IMR-90 (cell line): Measurements from ENCODE around the gene FAM81A. TPM values are rescaled to one million over a fixed set of nuclear protein-coding genes. Genes with fewer than 3 reads are reported as not detected.

Experiments used
- ATAC-seq: fragments of 200-7000 bp; cut with Tn5 transposase; 2 replicates; pipeline ENCODE4 v1.9.1; 2020; ENCODE audit warnings: low read depth, mild to moderate bottlenecking, moderate library complexity
- BruUV-seq: library from RNA; stranded (reverse); fragments of 400-500 nt; replicated peaks from 2 replicates; lab custom pipeline; 2021; lab: Mats Ljungman, UMichigan
- CTCF ChIA-PET: fragments of 300-600 bp; formaldehyde crosslinking; extraction: SDS; loops from one replicate; lab custom pipeline; 2021; ENCODE audit warnings: antibody characterized with exemption; lab: Yijun Ruan, JAX
- POLR2A ChIA-PET: fragments of 300-600 bp; sonication (Branson Sonifier 250); formaldehyde crosslinking; loops from one replicate; lab custom pipeline; 2022; ENCODE audit warnings: antibody characterized with exemption; ENCODE audit not compliant: unreplicated experiment; lab: Charles Lee
- DNase-seq: peaks from one replicate; pipeline ENCODE4 v3.0.0; 2013
- H2AFZ ChIP-seq: replicated peaks from 2 replicates; pipeline ENCODE3; 2013; ENCODE audit warnings: low read length, mild to moderate bottlenecking; ENCODE audit not compliant: poor library complexity
- H2AK5ac ChIP-seq: 2 replicates; pipeline ENCODE4 v1.6.1; 2013; ENCODE audit warnings: low read depth, low read length, inconsistent platforms
- H2AK9ac ChIP-seq: replicated peaks from 2 replicates; pipeline ENCODE3; 2013; ENCODE audit warnings: mild to moderate bottlenecking, low read depth, low read length, moderate library complexity; ENCODE audit not compliant: poor library complexity
- H2BK120ac ChIP-seq: 2 replicates; pipeline ENCODE4 v1.6.1; 2013; ENCODE audit warnings: low read depth, low read length, inconsistent platforms
- H2BK15ac ChIP-seq: 3 replicates; pipeline ENCODE4 v1.6.1; 2013; ENCODE audit warnings: low read depth, low read length, inconsistent platforms
- H2BK20ac ChIP-seq: 2 replicates; pipeline ENCODE4 v1.6.1; 2013; ENCODE audit warnings: low read depth, mild to moderate bottlenecking, inconsistent platforms, low read length, moderate library complexity
- H2BK5ac ChIP-seq: 2 replicates; pipeline ENCODE4 v1.6.1; 2013; ENCODE audit warnings: mild to moderate bottlenecking, low read depth, low read length, inconsistent platforms; ENCODE audit not compliant: poor library complexity, severe bottlenecking
- H3K14ac ChIP-seq: replicated peaks from 2 replicates; pipeline ENCODE4 v1.6.1; 2013; ENCODE audit warnings: low read depth, low read length, inconsistent platforms
- H3K18ac ChIP-seq: 2 replicates; pipeline ENCODE4 v1.6.1; 2013; ENCODE audit warnings: low read depth, low read length, control low read depth
- H3K23ac ChIP-seq: 2 replicates; pipeline ENCODE4 v1.6.1; 2013; ENCODE audit warnings: low read depth, low read length, inconsistent platforms
- H3K27ac ChIP-seq: 2 replicates; pipeline ENCODE4 v1.5.1; 2013; ENCODE audit warnings: mild to moderate bottlenecking, control low read depth, low read length; ENCODE audit not compliant: insufficient read depth
- H3K27me3 ChIP-seq: 2 replicates; pipeline ENCODE4 v1.6.1; 2013; ENCODE audit warnings: low read length; ENCODE audit not compliant: control insufficient read depth, insufficient read depth
- H3K36me3 ChIP-seq: 2 replicates; pipeline ENCODE4 v1.6.1; 2013; ENCODE audit warnings: low read length, mixed read lengths; ENCODE audit not compliant: control insufficient read depth, insufficient read depth
- H3K4ac ChIP-seq: 2 replicates; pipeline ENCODE4 v1.6.1; 2013; ENCODE audit warnings: low read depth, low read length, inconsistent platforms
- H3K4me1 ChIP-seq: 2 replicates; pipeline ENCODE4 v1.6.1; 2013; ENCODE audit warnings: low read length, mixed read lengths; ENCODE audit not compliant: control insufficient read depth, insufficient read depth
- H3K4me2 ChIP-seq: 2 replicates; pipeline ENCODE4 v1.6.1; 2013; ENCODE audit warnings: low read depth, mild to moderate bottlenecking, control low read depth, low read length, moderate library complexity
- H3K4me3 ChIP-seq: 2 replicates; pipeline ENCODE4 v1.5.1; 2013; ENCODE audit warnings: low read depth, mild to moderate bottlenecking, control low read depth, low read length, moderate library complexity; ENCODE audit not compliant: insufficient read depth
- H3K56ac ChIP-seq: 2 replicates; pipeline ENCODE4 v1.6.1; 2013; ENCODE audit warnings: low read length, inconsistent platforms; ENCODE audit not compliant: insufficient read depth; ENCODE audit errors: extremely low read depth
- H3K79me1 ChIP-seq, 2 experiments: 2 replicates each; pipeline ENCODE4 v1.6.1; 2013; ENCODE audit warnings: low read length in 2 of 2, inconsistent platforms in 1 of 2, low read depth in 1 of 2
- H3K9ac ChIP-seq: 2 replicates; pipeline ENCODE4 v1.6.1; 2013; ENCODE audit warnings: low read depth, low read length, control low read depth
- H3K9me1 ChIP-seq: 2 replicates; pipeline ENCODE4 v1.6.1; 2013; ENCODE audit warnings: low read length, inconsistent platforms; ENCODE audit not compliant: insufficient read depth
- H3K9me3 ChIP-seq: 2 replicates; pipeline ENCODE4 v1.6.1; 2013; ENCODE audit warnings: low read length; ENCODE audit not compliant: control insufficient read depth, insufficient read depth
- H4K20me1 ChIP-seq: 2 replicates; pipeline ENCODE4 v1.6.1; 2013; ENCODE audit warnings: low read length, inconsistent platforms; ENCODE audit not compliant: insufficient read depth
- H4K5ac ChIP-seq: 2 replicates; pipeline ENCODE4 v1.6.1; 2013; ENCODE audit warnings: mild to moderate bottlenecking, low read depth, low read length, control low read depth
- H4K8ac ChIP-seq, 2 experiments: 2 replicates each; pipeline ENCODE4 v1.6.1; 2013; ENCODE audit warnings: low read depth in 2 of 2, low read length in 2 of 2, control low read depth in 1 of 2, inconsistent platforms in 1 of 2
- H4K91ac ChIP-seq: 2 replicates; pipeline ENCODE4 v1.6.1; 2013; ENCODE audit warnings: low read depth, low read length, inconsistent platforms; ENCODE audit not compliant: insufficient read depth
- BHLHE40 ChIP-seq: fragments of 150-350 bp; IDR thresholded peaks from 2 replicates; pipeline ENCODE4 v1.6.1; 2016; ENCODE audit warnings: mild to moderate bottlenecking, low read depth, low read length
- CEBPB ChIP-seq: IDR thresholded peaks from 2 replicates; pipeline ENCODE4 v1.6.1; 2012; ENCODE audit warnings: low read depth, low read length, improper control_type of control experiment
- CHD1 ChIP-seq: IDR thresholded peaks from 2 replicates; pipeline ENCODE4 v1.6.1; 2012; ENCODE audit warnings: low read depth, low read length, improper control_type of control experiment
- CTCF ChIP-seq: conservative IDR thresholded peaks from 2 replicates; pipeline ENCODE4 v1.5.1; 2012; ENCODE audit warnings: mild to moderate bottlenecking, low read depth, low read length, improper control_type of control experiment
- FOS ChIP-seq: fragments of 150-350 bp; IDR thresholded peaks from 2 replicates; pipeline ENCODE4 v1.6.1; 2016; ENCODE audit warnings: low read depth, low read length
- MAFK ChIP-seq: IDR thresholded peaks from 2 replicates; pipeline ENCODE4 v1.6.1; 2012; ENCODE audit warnings: low read depth, low read length, improper control_type of control experiment
- MAZ ChIP-seq: IDR thresholded peaks from 2 replicates; pipeline ENCODE4 v1.6.1; 2012; ENCODE audit warnings: low read depth, mild to moderate bottlenecking, low read length, improper control_type of control experiment, moderate library complexity, borderline replicate concordance
- MXI1 ChIP-seq: IDR thresholded peaks from 2 replicates; pipeline ENCODE4 v1.6.1; 2012; ENCODE audit warnings: low read depth, mild to moderate bottlenecking, low read length, moderate library complexity, borderline replicate concordance
- NFE2L2 ChIP-seq: fragments of 150-350 bp; IDR thresholded peaks from 2 replicates; pipeline ENCODE4 v1.6.1; 2016; ENCODE audit warnings: low read depth, mild to moderate bottlenecking, low read length
- POLR2A ChIP-seq: IDR thresholded peaks from 2 replicates; pipeline ENCODE4 v1.6.1; 2012; ENCODE audit warnings: mild to moderate bottlenecking, low read depth, low read length
- RAD21 ChIP-seq: IDR thresholded peaks from 2 replicates; pipeline ENCODE4 v1.6.1; 2012; ENCODE audit warnings: low read length, improper control_type of control experiment
- RCOR1 ChIP-seq: IDR thresholded peaks from 2 replicates; pipeline ENCODE4 v1.6.1; 2012; ENCODE audit warnings: mild to moderate bottlenecking, low read length, improper control_type of control experiment; ENCODE audit not compliant: insufficient replicate concordance
- RFX5 ChIP-seq: IDR thresholded peaks from 2 replicates; pipeline ENCODE4 v1.8.0; 2012; ENCODE audit warnings: low read depth, mild to moderate bottlenecking, low read length, moderate library complexity
- SMC3 ChIP-seq: fragments of 150-350 bp; IDR thresholded peaks from 2 replicates; pipeline ENCODE4 v1.6.1; 2016; ENCODE audit warnings: low read depth, mild to moderate bottlenecking, antibody characterized with exemption, low read length, moderate library complexity
- WGBS, 2 experiments: methylation state at CpG; one replicate each; pipeline versions ENCODE4 v1.1.5 to v1.1.7; 2013; ENCODE audit warnings: missing lambda C conversion rate in 2 of 2; ENCODE audit not compliant: insufficient read length in 1 of 2; ENCODE audit errors: extremely low coverage in 2 of 2; 5-methylcytosine and 5-hydroxymethylcytosine counted together
- dilution Hi-C: fragments of 300-500 bp; cut with HindIII; formaldehyde crosslinking; loops from one replicate; pipeline ENCODE4 v1.14.3; 2018; ENCODE audit warnings: low sequenced_read_pairs; ENCODE audit not compliant: unreplicated experiment
- in situ Hi-C: fragments of 300-500 bp; cut with MboI; formaldehyde crosslinking; loops from 3 replicates; pipeline ENCODE4 v1.14.3; 2019; ENCODE audit warnings: low sequenced_read_pairs, inconsistent platforms, mixed read lengths
- intact Hi-C: fragments of 100-400 bp; cut with micrococcal nuclease; formaldehyde crosslinking; loops from 2 replicates; pipeline ENCODE4 v1.10.0; 2022
- polyA plus RNA-seq, 3 experiments: library from polyadenylated mRNA; depleted of rRNA; stranded (reverse); fragments of >200 nt; gene quantifications; 2 replicates each; pipeline ENCODE4 v1.2.3, GENCODE V29; 2012; ENCODE audit warnings: low replicate concordance in 1 of 3
- total RNA-seq: library from RNA; depleted of rRNA; stranded (reverse); fragments of >200 nt; gene quantifications from 2 replicates; pipeline ENCODE4 v1.2.3, GENCODE V29; 2012
- TF ChIP-seq, protein P1 (sequence below): fragments of 150-350 bp; IDR thresholded peaks from 2 replicates; pipeline ENCODE4 v1.6.1; 2017; ENCODE audit warnings: mild to moderate bottlenecking, antibody characterized with exemption, low read length, low read depth
- TF ChIP-seq, protein P2 (sequence below): fragments of 150-350 bp; IDR thresholded peaks from 2 replicates; pipeline ENCODE4 v1.6.1; 2016; ENCODE audit warnings: low read depth, mild to moderate bottlenecking, low read length, moderate library complexity, borderline replicate concordance

Gene FAM81A
- total and polyA plus RNA-seq, 2 of the 4 experiments (the other 2 are of a cell fraction): not detected

GRCh38 chr15:59457103-59457502 lies 19.1 kb downstream of the FAM81A start:
- dilution Hi-C loops: no loop called here
- Histone ChIP-seq H3K18ac (no peak overlapping the region), H4K91ac (no peak overlapping the region), H3K9me1 (no peaks in the 10 kb centered on the region), H2BK15ac (no peak overlapping the region), H3K79me1 (no peaks in the 10 kb centered on the region), H2AK5ac (no peak overlapping the region), H3K9me3 (no peaks in the 10 kb centered on the region), H4K20me1 (no peaks in the 10 kb centered on the region), H3K14ac (no peak overlapping the region), H2AK9ac (no peak overlapping the region), H4K5ac (no peak overlapping the region), H3K4ac (no peak overlapping the region), H3K56ac (no peak overlapping the region), H3K4me2 (no peak overlapping the region), H3K4me3 (no peak overlapping the region), H2BK120ac (no peak overlapping the region), H3K4me1 (no peaks in the 10 kb centered on the region), H3K27me3 (peaks cover 10% of the 10 kb centered on the region), H4K8ac (no peak overlapping the region), H3K9ac (no peak overlapping the region), H2AFZ (no peak overlapping the region), H3K27ac (no peak overlapping the region), H2BK5ac (no peak overlapping the region), H2BK20ac (no peak overlapping the region), H3K36me3 (no peaks in the 10 kb centered on the region), H3K23ac (no peak overlapping the region)
- ChIA-PET POLR2A (no interaction called here), CTCF (no interaction called here)
- in situ Hi-C loops: no loop called here
- DNase-seq: no peak
- TF ChIP-seq, protein P1, sequence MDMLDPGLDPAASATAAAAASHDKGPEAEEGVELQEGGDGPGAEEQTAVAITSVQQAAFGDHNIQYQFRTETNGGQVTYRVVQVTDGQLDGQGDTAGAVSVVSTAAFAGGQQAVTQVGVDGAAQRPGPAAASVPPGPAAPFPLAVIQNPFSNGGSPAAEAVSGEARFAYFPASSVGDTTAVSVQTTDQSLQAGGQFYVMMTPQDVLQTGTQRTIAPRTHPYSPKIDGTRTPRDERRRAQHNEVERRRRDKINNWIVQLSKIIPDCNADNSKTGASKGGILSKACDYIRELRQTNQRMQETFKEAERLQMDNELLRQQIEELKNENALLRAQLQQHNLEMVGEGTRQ: no peak
- TF ChIP-seq CTCF: no peak
- no peak for TF ChIP-seq NFE2L2
- TF ChIP-seq RFX5: no peak
- no peak for TF ChIP-seq SMC3
- TF ChIP-seq RAD21: no peak
- TF ChIP-seq MXI1: no peak
- no peak for TF ChIP-seq CEBPB
- TF ChIP-seq MAFK: no peak
- TF ChIP-seq MAZ: no peak
- TF ChIP-seq FOS: no peak
- TF ChIP-seq, protein P2, sequence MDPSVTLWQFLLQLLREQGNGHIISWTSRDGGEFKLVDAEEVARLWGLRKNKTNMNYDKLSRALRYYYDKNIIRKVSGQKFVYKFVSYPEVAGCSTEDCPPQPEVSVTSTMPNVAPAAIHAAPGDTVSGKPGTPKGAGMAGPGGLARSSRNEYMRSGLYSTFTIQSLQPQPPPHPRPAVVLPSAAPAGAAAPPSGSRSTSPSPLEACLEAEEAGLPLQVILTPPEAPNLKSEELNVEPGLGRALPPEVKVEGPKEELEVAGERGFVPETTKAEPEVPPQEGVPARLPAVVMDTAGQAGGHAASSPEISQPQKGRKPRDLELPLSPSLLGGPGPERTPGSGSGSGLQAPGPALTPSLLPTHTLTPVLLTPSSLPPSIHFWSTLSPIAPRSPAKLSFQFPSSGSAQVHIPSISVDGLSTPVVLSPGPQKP: no peak
- TF ChIP-seq CHD1: no peak
- TF ChIP-seq RCOR1: no peak
- TF ChIP-seq POLR2A: no peak
- no peak for TF ChIP-seq BHLHE40
- no peak for ATAC-seq
- intact Hi-C loops: no loop called here
- no CpG with 5 or more reads among the region's 3 CpGs for WGBS, 2 experiments
- BruUV-seq: no TSS peak
